Trophoblast cell (in vitro differentiated cells and primary cell): Measurements from ENCODE around the gene NCAM1.

Experiments used
- DNase-seq, 2 donors: peaks; one replicate each; pipeline ENCODE4 v3.0.0-alpha.2; 2016
- H2AFZ ChIP-seq: 2 replicates; pipeline ENCODE4 v1.6.1; 2013; ENCODE audit warnings: low read length, moderate library complexity, mild to moderate bottlenecking; ENCODE audit not compliant: insufficient read depth, poor library complexity
- H2AK5ac ChIP-seq: 2 replicates; pipeline ENCODE4 v1.6.1; 2013; ENCODE audit warnings: mild to moderate bottlenecking, low read length
- H2BK120ac ChIP-seq: 2 replicates; pipeline ENCODE4 v1.6.1; 2013; ENCODE audit warnings: low read length, mild to moderate bottlenecking, moderate library complexity; ENCODE audit not compliant: insufficient read depth, poor library complexity
- H2BK12ac ChIP-seq: 2 replicates; pipeline ENCODE4 v1.6.1; 2013; ENCODE audit warnings: mild to moderate bottlenecking, low read length, moderate library complexity
- H2BK5ac ChIP-seq: 2 replicates; pipeline ENCODE4 v1.6.1; 2013; ENCODE audit warnings: low read length, low read depth, moderate library complexity, mild to moderate bottlenecking; ENCODE audit not compliant: poor library complexity
- H3K14ac ChIP-seq: 2 replicates; pipeline ENCODE4 v1.6.1; 2013; ENCODE audit warnings: mild to moderate bottlenecking, low read length
- H3K18ac ChIP-seq: 2 replicates; pipeline ENCODE4 v1.6.1; 2013; ENCODE audit warnings: mild to moderate bottlenecking, low read length
- H3K23ac ChIP-seq: 2 replicates; pipeline ENCODE4 v1.6.1; 2013; ENCODE audit warnings: low read length
- H3K27ac ChIP-seq: 2 replicates; pipeline ENCODE4 v1.5.1; 2013; ENCODE audit warnings: low read depth, mild to moderate bottlenecking, inconsistent platforms, low read length, moderate library complexity
- H3K27me3 ChIP-seq: 2 replicates; pipeline ENCODE4 v1.6.1; 2013; ENCODE audit warnings: inconsistent platforms, mild to moderate bottlenecking, low read length, moderate library complexity; ENCODE audit not compliant: insufficient read depth
- H3K36me3 ChIP-seq, 2 experiments: 1 replicate in 1 of 2; 2 replicates in 1 of 2; pipeline ENCODE4 v1.6.1; 2013; ENCODE audit warnings: low read length in 2 of 2, mild to moderate bottlenecking in 2 of 2, moderate library complexity in 1 of 2; ENCODE audit not compliant: insufficient read depth in 2 of 2, control insufficient read depth in 1 of 2
- H3K4ac ChIP-seq: 2 replicates; pipeline ENCODE4 v1.6.1; 2013; ENCODE audit warnings: low read depth, mild to moderate bottlenecking, low read length, moderate library complexity
- H3K4me1 ChIP-seq, 2 experiments: 1 replicate in 1 of 2; 2 replicates in 1 of 2; pipeline ENCODE4 v1.6.1; 2013; ENCODE audit warnings: low read length in 2 of 2, mild to moderate bottlenecking in 2 of 2, moderate library complexity in 1 of 2; ENCODE audit not compliant: insufficient read depth in 2 of 2, control insufficient read depth in 1 of 2
- H3K4me2 ChIP-seq: 2 replicates; pipeline ENCODE4 v1.6.1; 2013; ENCODE audit warnings: inconsistent platforms, mild to moderate bottlenecking, low read length, moderate library complexity
- H3K4me3 ChIP-seq: 2 replicates; pipeline ENCODE4 v1.5.1; 2013; ENCODE audit warnings: mild to moderate bottlenecking, low read depth, low read length, inconsistent platforms
- H3K79me1 ChIP-seq: one replicate; pipeline ENCODE4 v1.6.1; 2013; ENCODE audit warnings: low read length
- H3K79me2 ChIP-seq: 2 replicates; pipeline ENCODE4 v1.6.1; 2013; ENCODE audit warnings: low read length, mild to moderate bottlenecking; ENCODE audit not compliant: control insufficient read depth, insufficient read depth, poor library complexity
- H3K9ac ChIP-seq: 2 replicates; pipeline ENCODE4 v1.6.1; 2013; ENCODE audit warnings: mild to moderate bottlenecking, low read length
- H3K9me3 ChIP-seq: 2 replicates; pipeline ENCODE4 v1.6.1; 2013; ENCODE audit warnings: low read depth, mild to moderate bottlenecking, control low read depth, inconsistent platforms, low read length; ENCODE audit not compliant: insufficient read depth
- H4K12ac ChIP-seq: 2 replicates; pipeline ENCODE4 v1.6.1; 2013; ENCODE audit warnings: low read depth, mild to moderate bottlenecking, low read length, moderate library complexity
- H4K8ac ChIP-seq: 2 replicates; pipeline ENCODE4 v1.6.1; 2013; ENCODE audit warnings: low read depth, mild to moderate bottlenecking, low read length, moderate library complexity
- H4K91ac ChIP-seq: one replicate; pipeline ENCODE4 v1.6.1; 2013; ENCODE audit warnings: low read depth, mild to moderate bottlenecking, low read length, moderate library complexity
- WGBS: extraction: QIAGEN DNeasy Blood & Tissue Kit; methylation state at CpG from one replicate; pipeline ENCODE4 v1.1.7; 2013; ENCODE audit warnings: missing lambda C conversion rate; ENCODE audit not compliant: insufficient read length, insufficient coverage; ENCODE audit errors: extremely low coverage; 5-methylcytosine and 5-hydroxymethylcytosine counted together

NCAM1 gene

GRCh38 chr11:113082341-113082955 is 121.2 kb downstream of the NCAM1 start:
- no peak for DNase-seq
- no CpG with 5 or more reads among the region's 12 CpGs for WGBS
- Histone ChIP-seq H3K9ac (no peak overlapping the region), H3K4me2 (no peak overlapping the region), H3K14ac (no peak overlapping the region), H3K4ac (no peak overlapping the region), H3K79me1 (no peaks in the 10 kb centered on the region), H4K12ac (no peak overlapping the region), H4K8ac (no peak overlapping the region), H3K27me3 (no peaks in the 10 kb centered on the region), H3K36me3 (no peaks in the 10 kb centered on the region), H3K4me3 (no peak overlapping the region), H3K79me2 (no peaks in the 10 kb centered on the region), H3K27ac (no peak overlapping the region), H4K91ac (no peak overlapping the region), H2AFZ (no peak overlapping the region), H3K9me3 (peaks cover 1% of the 10 kb centered on the region), H2BK120ac (no peak overlapping the region), H3K23ac (no peak overlapping the region), H2BK12ac (no peak overlapping the region), H3K4me1 (no peaks in the 10 kb centered on the region), H2BK5ac (no peak overlapping the region), H3K18ac (no peak overlapping the region), H2AK5ac (no peak overlapping the region)

GRCh38 chr11:113083571-113083970 is 122.4 kb downstream of the NCAM1 start:
- Histone ChIP-seq H3K23ac (no peak overlapping the region), H2AK5ac (no peak overlapping the region), H3K27ac (no peak overlapping the region), H3K4me1 (no peaks in the 10 kb centered on the region), H3K14ac (no peak overlapping the region), H2BK120ac (no peak overlapping the region), H3K9me3 (peaks cover 1% of the 10 kb centered on the region), H3K27me3 (no peaks in the 10 kb centered on the region), H4K8ac (no peak overlapping the region), H2BK5ac (no peak overlapping the region), H3K4me2 (no peak overlapping the region), H4K91ac (no peak overlapping the region), H3K79me1 (no peaks in the 10 kb centered on the region), H3K4ac (no peak overlapping the region), H3K9ac (no peak overlapping the region), H2BK12ac (no peak overlapping the region), H3K18ac (no peak overlapping the region), H3K36me3 (no peaks in the 10 kb centered on the region), H3K4me3 (no peak overlapping the region), H4K12ac (no peak overlapping the region), H2AFZ (no peak overlapping the region), H3K79me2 (no peaks in the 10 kb centered on the region)
- WGBS = no CpG with 5 or more reads among the region's 3 CpGs
- no peak for DNase-seq

DNA sequence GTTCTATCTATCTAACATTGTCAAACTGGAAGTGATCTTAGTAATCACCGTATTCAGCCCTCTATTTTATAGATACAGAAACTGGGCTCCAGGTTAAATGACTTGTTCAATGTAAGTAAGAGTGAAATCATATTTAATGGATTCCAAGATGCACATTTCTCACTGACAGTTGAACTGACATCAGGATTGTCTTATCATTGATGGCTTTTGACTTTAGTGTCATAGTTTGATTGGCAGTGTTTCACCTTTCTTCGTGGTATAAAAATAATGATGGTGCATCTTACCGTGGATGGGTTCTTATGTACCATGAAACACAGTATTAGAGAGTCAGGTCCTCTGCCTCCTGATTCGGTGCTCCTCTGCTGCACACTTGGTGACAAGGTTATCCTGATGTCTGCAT is 123.1 kb downstream of the NCAM1 start:
- H3K4me1 ChIP-seq = no peaks in the 10 kb centered on the region
- no peak overlapping the region for H3K14ac ChIP-seq
- no peak overlapping the region for H2BK12ac ChIP-seq
- no peak overlapping the region for H3K4ac ChIP-seq
- no peak overlapping the region for H3K4me2 ChIP-seq
- no peaks in the 10 kb centered on the region for H3K36me3 ChIP-seq
- no peak overlapping the region for H3K23ac ChIP-seq
- no peak overlapping the region for H4K91ac ChIP-seq
- no CpG with 5 or more reads among the region's 4 CpGs for WGBS
- H3K4me3 ChIP-seq = no peak overlapping the region
- no peak overlapping the region for H2BK120ac ChIP-seq
- no peak overlapping the region for H3K18ac ChIP-seq
- H4K12ac ChIP-seq = no peak overlapping the region
- H3K9ac ChIP-seq = no peak overlapping the region
- no peak overlapping the region for H4K8ac ChIP-seq
- H2AFZ ChIP-seq = no peak overlapping the region
- no peaks in the 10 kb centered on the region for H3K27me3 ChIP-seq
- DNase-seq = no peak
- no peaks in the 10 kb centered on the region for H3K79me2 ChIP-seq
- no peak overlapping the region for H2AK5ac ChIP-seq
- no peak overlapping the region for H2BK5ac ChIP-seq
- H3K79me1 ChIP-seq = no peaks in the 10 kb centered on the region
- peaks cover 1% of the 10 kb centered on the region for H3K9me3 ChIP-seq
- H3K27ac ChIP-seq = no peak overlapping the region

DNA sequence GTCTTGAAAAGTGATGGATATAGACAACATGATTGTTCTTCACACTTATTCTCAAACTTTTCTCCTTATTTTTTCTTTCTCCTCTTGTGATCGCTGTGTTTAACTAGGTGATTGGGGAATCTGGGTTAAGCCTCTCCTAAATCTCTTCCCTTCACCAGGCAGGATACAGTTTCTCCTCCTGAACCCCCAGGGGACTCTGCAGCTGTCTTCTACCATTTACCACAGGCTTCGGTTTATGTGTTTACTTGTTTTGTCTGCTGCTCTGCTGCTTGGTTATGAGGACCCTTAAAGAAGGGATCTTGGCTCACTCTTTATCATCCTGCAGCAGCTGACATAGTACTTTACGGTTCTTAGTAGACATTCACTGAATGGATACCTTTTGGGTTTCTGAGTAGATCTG is 124.2 kb downstream of the NCAM1 start:
- Histone ChIP-seq H3K14ac (no peak overlapping the region), H3K27me3 (no peaks in the 10 kb centered on the region), H3K4me3 (no peak overlapping the region), H2BK120ac (no peak overlapping the region), H3K9me3 (peaks cover 1% of the 10 kb centered on the region), H4K91ac (no peak overlapping the region), H3K18ac (no peak overlapping the region), H4K12ac (no peak overlapping the region), H2BK5ac (no peak overlapping the region), H3K9ac (no peak overlapping the region), H3K36me3 (no peaks in the 10 kb centered on the region), H3K79me1 (no peaks in the 10 kb centered on the region), H3K79me2 (no peaks in the 10 kb centered on the region), H3K23ac (no peak overlapping the region), H3K4me1 (no peaks in the 10 kb centered on the region), H2AK5ac (no peak overlapping the region), H2AFZ (no peak overlapping the region), H3K4ac (no peak overlapping the region), H4K8ac (no peak overlapping the region), H3K4me2 (no peak overlapping the region), H3K27ac (no peak overlapping the region), H2BK12ac (no peak overlapping the region)
- no CpG with 5 or more reads among the region's 3 CpGs for WGBS
- DNase-seq = no peak
